Gastroesophageal sphincter (tissue), 4 donors: ENCODE data around the gene ARHGEF10L. TPM values are rescaled to one million over a fixed set of nuclear protein-coding genes. Genes with fewer than 3 reads are reported as not detected.

ENCODE experiments used
- ATAC-seq: fragments of 150-250 bp; one replicate; pipeline ENCODE4 v1.9.1; 2016; ENCODE audit warnings: mild to moderate bottlenecking, moderate library complexity
- H3K27ac ChIP-seq, 4 donors: fragments of 200-600 bp; sonication (generic) in 3 of 4; 1 replicate in 3 of 4; 2 replicates in 1 of 4; pipeline ENCODE4 v1.5.1; 2016 to 2019
- H3K27me3 ChIP-seq: fragments of 200-600 bp; sonication (generic); one replicate; pipeline ENCODE4 v1.5.1; 2019
- H3K36me3 ChIP-seq, 2 donors: fragments of 200-600 bp; sonication (generic); one replicate each; pipeline ENCODE4 v1.5.1; 2019; ENCODE audit warnings: control low read depth in 1 of 2
- H3K4me1 ChIP-seq, 3 donors: fragments of 200-600 bp; sonication (generic); 1 replicate in 2 of 3; 2 replicates in 1 of 3; pipeline ENCODE4 v1.5.1; 2016 to 2019; ENCODE audit warnings: control low read depth in 2 of 3
- H3K4me3 ChIP-seq, 2 donors: fragments of 200-600 bp; sonication (generic); one replicate each; pipeline ENCODE4 v1.5.1; 2019; ENCODE audit warnings: mild to moderate bottlenecking in 1 of 2, moderate library complexity in 1 of 2
- H3K9me3 ChIP-seq, 3 donors: fragments of 200-600 bp; sonication (generic); one replicate each; pipeline ENCODE4 v1.5.1; 2017 to 2019; ENCODE audit warnings: control low read depth in 2 of 3
- CTCF ChIP-seq, 4 experiments: fragments of 200-600 bp in 2 of 4; fragments of 450-650 bp in 2 of 4; sonication (generic) in 1 of 4; IDR thresholded peaks; one replicate each; pipeline ENCODE4 v1.5.1; 2017 to 2019; ENCODE audit warnings: antibody characterized with exemption in 4 of 4, mild to moderate bottlenecking in 2 of 4, moderate library complexity in 2 of 4
- EP300 ChIP-seq: sonication (generic); formaldehyde crosslinking; IDR thresholded peaks from one replicate; pipeline ENCODE4 v1.6.1; 2017; ENCODE audit warnings: antibody characterized with exemption, mild to moderate bottlenecking
- POLR2A ChIP-seq, 2 donors: fragments of 450-650 bp; IDR thresholded peaks; one replicate each; pipeline ENCODE4 v1.6.1; 2017; ENCODE audit warnings: antibody characterized with exemption in 2 of 2, mild to moderate bottlenecking in 2 of 2, moderate library complexity in 1 of 2
- POLR2AphosphoS5 ChIP-seq: sonication (generic); formaldehyde crosslinking; IDR thresholded peaks from one replicate; pipeline ENCODE4 v1.6.1; 2017; ENCODE audit warnings: antibody characterized with exemption
- WGBS, 2 donors: methylation state at CpG; one replicate each; pipeline ENCODE4 v1.1.5; 2018; ENCODE audit warnings: low coverage in 1 of 2; 5-methylcytosine and 5-hydroxymethylcytosine counted together
- total RNA-seq, 4 donors: library from RNA; depleted of rRNA; stranded (reverse); fragments of >200 nt; gene quantifications; one replicate each; pipeline ENCODE4 v1.1.0, GENCODE V29; 2016

The ARHGEF10L gene
- total RNA-seq, 4 donors from 2014 or later, result 50.9 to 97.0 (median 80.3) TPM

DNA sequence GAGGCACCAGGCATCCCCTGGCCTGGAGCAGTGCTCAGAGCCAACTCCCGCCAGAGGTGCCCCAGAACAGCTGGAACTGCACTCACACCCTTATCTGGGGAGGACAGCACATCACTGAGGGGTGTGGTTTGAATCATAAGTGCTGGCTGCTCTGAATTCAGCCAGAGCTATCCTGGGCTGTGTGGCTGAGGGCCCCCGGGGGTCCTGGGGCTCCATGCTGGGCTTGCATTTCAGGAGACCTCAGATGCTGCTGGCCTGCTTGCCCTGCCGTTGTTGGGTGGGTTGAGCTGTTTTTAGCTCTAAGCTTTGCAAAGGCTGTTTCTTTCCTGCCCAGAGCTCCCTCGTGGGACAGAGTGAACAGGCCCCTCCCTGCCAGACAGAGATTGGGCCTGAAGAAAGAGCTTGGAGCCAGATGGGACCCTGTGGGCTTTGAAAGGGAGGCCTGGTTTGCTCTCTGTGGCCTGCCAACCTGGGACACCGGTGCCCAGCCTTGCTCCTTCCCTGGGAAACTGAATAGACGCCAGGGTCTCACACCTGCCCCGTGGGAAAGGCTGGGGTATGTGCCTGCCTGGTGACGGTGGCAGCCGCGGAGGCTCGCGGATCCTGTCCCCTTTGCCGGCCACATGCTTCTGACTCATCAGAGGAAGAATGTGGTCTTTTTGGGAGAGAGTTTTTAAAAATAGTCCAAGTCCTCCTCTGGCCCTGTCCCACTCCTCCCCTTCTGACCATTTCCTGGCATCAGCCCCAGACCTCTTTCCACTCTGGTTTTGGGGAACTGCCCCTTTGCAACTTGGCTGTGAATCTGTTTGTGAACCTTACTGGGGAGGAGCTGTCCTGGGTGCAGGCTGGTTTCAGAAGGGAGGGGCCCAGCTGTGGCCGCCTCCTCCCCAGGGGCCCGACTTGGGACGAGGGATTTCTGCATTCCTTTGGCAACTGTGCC is 30.0 kb downstream of the ARHGEF10L start:
- no peaks in the 10 kb centered on the region for H3K36me3 ChIP-seq
- H3K9me3 ChIP-seq, result no peaks in the 10 kb centered on the region
- no peaks in the 10 kb centered on the region for H3K27me3 ChIP-seq
- peak; percentile 89 for ATAC-seq
- TF ChIP-seq POLR2A (IDR thresholded peaks at IDR 0.05), result peak; percentile 25 to 34
- TF ChIP-seq EP300, result no peak
- TF ChIP-seq POLR2AphosphoS5, result peak; percentile 91
- H3K27ac ChIP-seq, result peak overlapping the region; percentile 92 to 97 (median 96)
- 0 to 4% methylated on average over 2 to 10 of the region's 16 CpGs for WGBS, 2 donors
- H3K4me1 ChIP-seq, result peaks cover 23 to 100% (median 77%) of the 10 kb centered on the region in 3 donors
- peak overlapping the region in 1 of 2 donors; percentile 31 for H3K4me3 ChIP-seq

DNA sequence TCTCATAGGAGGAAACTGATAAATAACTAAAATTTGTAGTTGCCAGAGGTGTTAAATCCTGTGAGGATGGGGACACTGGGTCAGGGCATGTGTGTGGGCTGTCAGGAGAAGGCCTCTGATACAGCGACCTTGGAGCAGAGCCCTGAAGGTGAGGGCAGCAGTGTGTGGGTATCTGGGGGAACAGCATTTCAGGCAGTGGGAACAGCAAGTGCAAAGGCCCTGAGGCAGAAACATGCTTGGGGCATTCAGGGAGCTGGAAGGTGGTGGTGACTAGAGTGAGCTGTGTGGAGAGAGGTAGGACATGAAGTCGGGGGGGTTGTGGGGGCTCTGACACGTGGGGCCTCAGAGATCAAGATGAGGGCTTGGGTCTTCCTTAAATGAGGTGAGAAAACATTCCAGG is 30.7 kb downstream of the ARHGEF10L start:
- no peak for TF ChIP-seq CTCF (IDR thresholded peaks at IDR 0.05)
- TF ChIP-seq POLR2A (IDR thresholded peaks at IDR 0.05), result no peak
- no peak for TF ChIP-seq EP300
- TF ChIP-seq POLR2AphosphoS5, result no peak
- H3K4me1 ChIP-seq, result peaks cover 20 to 100% (median 80%) of the 10 kb centered on the region in 3 donors

DNA sequence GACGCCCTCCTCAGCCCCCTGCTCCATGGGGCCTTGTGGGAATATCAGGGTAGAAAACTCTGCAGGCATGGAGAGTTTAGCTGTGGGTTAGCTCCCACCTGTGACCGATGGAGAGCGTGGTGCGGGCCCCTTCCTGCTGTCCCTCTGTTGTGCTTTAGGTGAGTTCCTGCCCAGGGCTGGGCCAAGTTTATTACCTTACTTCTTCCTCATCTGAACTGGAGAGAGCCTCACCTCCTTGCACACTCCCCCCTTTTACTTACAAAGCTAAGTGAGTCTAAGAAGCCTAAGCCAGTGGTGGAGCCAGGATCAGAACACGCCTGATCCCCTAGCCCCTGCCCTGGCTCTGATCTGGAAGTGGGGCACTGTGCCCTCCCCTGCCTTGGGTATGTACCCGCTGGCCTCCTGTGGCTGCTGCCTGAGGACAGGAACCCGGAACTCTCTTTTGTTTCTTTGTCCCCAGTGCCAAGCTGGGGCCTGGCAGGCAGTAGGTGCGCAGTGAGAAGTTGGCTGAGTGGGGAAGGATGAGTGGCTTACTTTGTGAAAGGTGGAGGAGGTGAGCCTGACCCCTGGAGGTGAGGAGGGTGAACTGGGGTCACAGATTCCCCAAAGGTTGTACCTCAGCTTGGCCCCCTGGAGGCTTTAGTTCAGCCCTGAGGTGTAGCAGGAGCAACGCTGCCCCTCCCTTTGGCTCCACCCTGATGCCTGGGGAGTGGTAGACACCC is 32.9 kb downstream of the ARHGEF10L start:
- Histone ChIP-seq H3K9me3 (no peaks in the 10 kb centered on the region), H3K27me3 (no peaks in the 10 kb centered on the region), H3K4me1 (peaks cover 18 to 99% (median 76%) of the 10 kb centered on the region in 3 donors), H3K4me3 (no peak overlapping the region), H3K36me3 (no peaks in the 10 kb centered on the region), H3K27ac (peak overlapping the region in 3 of 4 donors; percentile 92 to 97 (median 95))
- ATAC-seq, result no peak
- TF ChIP-seq EP300 (no peak), POLR2AphosphoS5 (no peak), CTCF (IDR thresholded peaks at IDR 0.05) (no peak), POLR2A (IDR thresholded peaks at IDR 0.05) (no peak)
- WGBS, 2 donors, result no CpG with 5 or more reads among the region's 9 CpGs

More for the DNA sequence above, 30.7 kb downstream of the ARHGEF10L start:
- Histone ChIP-seq H3K9me3 (no peaks in the 10 kb centered on the region), H3K27me3 (no peaks in the 10 kb centered on the region), H3K36me3 (no peaks in the 10 kb centered on the region), H3K4me3 (no peak overlapping the region), H3K27ac (peak overlapping the region; percentile 92 to 97 (median 96))
- 58 to 90% methylated on average over 2 to 3 of the region's 3 CpGs for WGBS, 2 donors
- no peak for ATAC-seq

GRCh38 chr1:17573518-17574041 is 34.1 kb downstream of the ARHGEF10L start:
- TF ChIP-seq POLR2A (IDR thresholded peaks at IDR 0.05) (no peak), POLR2AphosphoS5 (no peak)
- Histone ChIP-seq H3K27me3 (no peaks in the 10 kb centered on the region), H3K4me1 (peaks cover 8 to 99% (median 66%) of the 10 kb centered on the region in 3 donors), H3K36me3 (no peaks in the 10 kb centered on the region), H3K9me3 (no peaks in the 10 kb centered on the region), H3K4me3 (no peak overlapping the region), H3K27ac (peak overlapping the region; percentile 22 to 97 (median 94))
- WGBS, 2 donors, result 33% methylated on average over 1 of the region's 10 CpGs; no CpG with 5 or more reads in 1 of the 2 donors
- no peak for ATAC-seq

DNA sequence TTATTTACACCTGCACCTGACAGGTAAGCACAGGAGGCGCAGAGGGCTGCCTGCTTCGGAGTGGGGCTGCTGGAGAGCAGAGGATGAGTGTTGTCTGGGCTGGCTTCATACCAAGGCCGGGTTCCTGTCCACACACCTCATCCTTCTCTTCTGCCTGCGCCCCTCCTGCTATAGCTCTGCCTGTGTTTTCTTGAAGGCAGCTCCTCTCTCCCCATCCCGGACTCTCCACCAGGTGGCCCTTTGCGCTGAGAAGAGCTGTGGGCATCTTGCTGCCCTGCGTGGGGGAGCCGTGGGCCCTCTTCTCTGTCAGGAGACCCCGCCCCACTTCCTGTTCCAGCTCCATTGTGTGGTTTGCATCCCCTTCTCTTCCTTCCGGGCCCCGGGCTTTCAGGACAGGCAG is 35.0 kb downstream of the ARHGEF10L start:
- Histone ChIP-seq H3K4me1 (peaks cover 0 to 99% (median 60%) of the 10 kb centered on the region in 3 donors), H3K27me3 (no peaks in the 10 kb centered on the region), H3K27ac (peak overlapping the region; percentile 27 to 97 (median 94)), H3K36me3 (no peaks in the 10 kb centered on the region), H3K9me3 (no peaks in the 10 kb centered on the region), H3K4me3 (no peak overlapping the region)
- no peak for ATAC-seq
- WGBS, 2 donors, result 37 to 40% methylated on average over 1 to 9 of the region's 11 CpGs
- TF ChIP-seq POLR2AphosphoS5, result no peak
- TF ChIP-seq POLR2A (IDR thresholded peaks at IDR 0.05), result no peak
- TF ChIP-seq CTCF (IDR thresholded peaks at IDR 0.05), result peak in 3 of 4 experiments; percentile 35 to 49 (median 37)
- TF ChIP-seq EP300, result no peak
